Non-pigmented ciliary epithelial cell (primary cell): ENCODE measurements around the gene PHLDA1.

Experiments used
- DNase-seq: peaks from one replicate; pipeline ENCODE4 v3.0.0-alpha.2; 2010; ENCODE audit warnings: low read depth

PHLDA1 gene

GRCh38 chr12:76037130-76038103, 5.8 kb upstream of the PHLDA1 start:
- no peak for DNase-seq

GRCh38 chr12:76035045-76035444, 3.5 kb upstream of the PHLDA1 start:
- no peak for DNase-seq

GRCh38 chr12:76033081-76034011, 1.8 kb upstream of the PHLDA1 start:
- DNase-seq: no peak

GRCh38 chr12:76032043-76032981, 736 bp upstream of the PHLDA1 start:
- no peak for DNase-seq

- no peak for DNase-seq
Observed at GRCh38 chr12:76031081-76031413, 529 bp downstream of the PHLDA1 start.

GRCh38 chr12:76030341-76031080, 1.1 kb downstream of the PHLDA1 start:
- no peak for DNase-seq

- no peak for DNase-seq
Observed at GRCh38 chr12:76029982-76030340, 1.6 kb downstream of the PHLDA1 start.

GRCh38 chr12:76028571-76029277, 2.9 kb downstream of the PHLDA1 start:
- no peak for DNase-seq

GRCh38 chr12:76026643-76027063, 4.9 kb downstream of the PHLDA1 start:
- no peak for DNase-seq

- DNase-seq: no peak
Observed at GRCh38 chr12:76025601-76026575, 5.7 kb downstream of the PHLDA1 start.

- no peak for DNase-seq
Observed at GRCh38 chr12:76024942-76025600, 6.5 kb downstream of the PHLDA1 start.

GRCh38 chr12:76024102-76024781, 7.3 kb downstream of the PHLDA1 start:
- DNase-seq: no peak

- no peak for DNase-seq
Observed at GRCh38 chr12:76023069-76023690, 8.4 kb downstream of the PHLDA1 start.

GRCh38 chr12:76022506-76022905, 9.1 kb downstream of the PHLDA1 start:
- no peak for DNase-seq

GRCh38 chr12:76020731-76021672, 10.6 kb downstream of the PHLDA1 start:
- peak; percentile 97 for DNase-seq

GRCh38 chr12:76020281-76020680, 11.3 kb downstream of the PHLDA1 start:
- no peak for DNase-seq
